ENCODE data around the gene CALY. TPM values are rescaled to one million over a fixed set of nuclear protein-coding genes. Genes with fewer than 3 reads are reported as not detected.
"Not testable (repeated sequence)": the region's sequence is repeated elsewhere in the genome, so short reads cannot be mapped to it uniquely, and the experiment has no call there.

CALY gene
- total RNA-seq, 3 donors from 2014 or later (not counting 1 experiment from before 2014, with no cell fraction given), result not detected

DNA sequence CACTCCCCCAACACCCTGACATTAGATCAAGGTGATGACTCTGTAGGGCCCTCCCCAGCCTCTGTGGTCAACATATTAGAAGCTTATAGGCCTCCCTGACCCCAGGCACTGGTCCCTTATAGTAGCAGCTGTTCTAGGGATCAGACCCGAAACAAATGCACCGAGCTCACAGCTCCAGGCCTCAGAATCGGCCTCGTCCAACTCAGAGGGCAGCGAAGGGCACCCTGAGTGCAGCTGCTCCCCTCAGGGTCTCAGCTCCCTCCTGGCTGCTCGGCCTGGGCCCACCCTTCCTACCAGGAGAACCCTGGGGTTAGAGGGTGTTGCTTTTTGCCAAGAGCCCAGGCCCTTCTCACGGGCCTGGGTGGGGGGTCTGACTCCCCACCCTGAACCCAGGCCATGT is 31.5 kb upstream of the CALY start:
- intact Hi-C loops (cut with micrococcal nuclease), result no loop called here

DNA sequence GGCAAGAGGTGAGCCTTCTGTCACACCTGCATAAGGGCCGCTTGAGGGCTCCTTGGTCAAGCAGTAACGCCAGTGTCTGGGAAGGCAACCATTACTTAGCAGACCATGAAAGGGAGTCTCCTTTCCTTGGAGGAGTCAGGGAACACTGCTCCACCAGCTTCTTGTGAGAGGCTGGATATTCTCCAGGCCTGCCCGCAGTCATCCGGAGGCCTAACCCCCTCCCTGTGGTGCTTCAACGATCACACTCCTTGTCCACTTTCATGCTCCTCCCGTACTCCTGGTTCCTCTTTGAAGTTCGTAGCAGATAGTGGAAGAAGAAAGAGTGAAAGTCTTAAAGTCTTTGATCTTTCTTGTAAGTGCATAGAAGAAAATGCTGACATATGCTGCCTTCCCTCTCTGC is 30.8 kb upstream of the CALY start:
- DNase-seq; H3K9me3 ChIP-seq (ENCODE audit: control insufficient read depth, insufficient read depth, low read length); H3K27ac ChIP-seq (ENCODE audit: low read length); H3K4me3 ChIP-seq (ENCODE audit: low read length); H3K9me3 Mint-ChIP-seq; H3K27me3 ChIP-seq (ENCODE audit: control insufficient read depth, insufficient read depth, low read length); H3K36me3 Mint-ChIP-seq; intact Hi-C loops (cut with micrococcal nuclease); H3K4me3 Mint-ChIP-seq; H3K27me3 Mint-ChIP-seq (ENCODE audit: low read depth in 2 of 2); H3K27ac Mint-ChIP-seq; H3K4me1 ChIP-seq (ENCODE audit: control insufficient read depth, insufficient read depth, low read length); H3K4me1 Mint-ChIP-seq; ATAC-seq: not testable (repeated sequence)
- WGBS (ENCODE audit: insufficient coverage), result 80% methylated on average over 1 of the region's 7 CpGs
- peaks cover 44% of the 10 kb centered on the region for H3K36me3 ChIP-seq (ENCODE audit: control insufficient read depth, insufficient read depth, low read length)

More for the DNA sequence above, 31.5 kb upstream of the CALY start:
- Histone ChIP-seq H3K27me3 (ENCODE audit: control insufficient read depth, insufficient read depth, low read length) (no peaks in the 10 kb centered on the region), H3K4me1 (ENCODE audit: control insufficient read depth, insufficient read depth, low read length) (peaks cover 8% of the 10 kb centered on the region), H3K9me3 (ENCODE audit: control insufficient read depth, insufficient read depth, low read length) (no peaks in the 10 kb centered on the region), H3K36me3 (ENCODE audit: control insufficient read depth, insufficient read depth, low read length) (peaks cover 44% of the 10 kb centered on the region), H3K4me3 (ENCODE audit: low read length) (no peak overlapping the region), H3K27ac (ENCODE audit: low read length) (no peak overlapping the region)
- Mint-ChIP-seq H3K27me3 (ENCODE audit: low read depth in 2 of 2) (no peaks in the 10 kb centered on the region), H3K36me3 (no peaks in the 10 kb centered on the region), H3K4me1 (peaks cover 0 to 3% of the 10 kb centered on the region in 2 donors), H3K27ac (no peak overlapping the region), H3K4me3 (no peak overlapping the region), H3K9me3 (no peaks in the 10 kb centered on the region)
- TF ChIP-seq, protein P1, sequence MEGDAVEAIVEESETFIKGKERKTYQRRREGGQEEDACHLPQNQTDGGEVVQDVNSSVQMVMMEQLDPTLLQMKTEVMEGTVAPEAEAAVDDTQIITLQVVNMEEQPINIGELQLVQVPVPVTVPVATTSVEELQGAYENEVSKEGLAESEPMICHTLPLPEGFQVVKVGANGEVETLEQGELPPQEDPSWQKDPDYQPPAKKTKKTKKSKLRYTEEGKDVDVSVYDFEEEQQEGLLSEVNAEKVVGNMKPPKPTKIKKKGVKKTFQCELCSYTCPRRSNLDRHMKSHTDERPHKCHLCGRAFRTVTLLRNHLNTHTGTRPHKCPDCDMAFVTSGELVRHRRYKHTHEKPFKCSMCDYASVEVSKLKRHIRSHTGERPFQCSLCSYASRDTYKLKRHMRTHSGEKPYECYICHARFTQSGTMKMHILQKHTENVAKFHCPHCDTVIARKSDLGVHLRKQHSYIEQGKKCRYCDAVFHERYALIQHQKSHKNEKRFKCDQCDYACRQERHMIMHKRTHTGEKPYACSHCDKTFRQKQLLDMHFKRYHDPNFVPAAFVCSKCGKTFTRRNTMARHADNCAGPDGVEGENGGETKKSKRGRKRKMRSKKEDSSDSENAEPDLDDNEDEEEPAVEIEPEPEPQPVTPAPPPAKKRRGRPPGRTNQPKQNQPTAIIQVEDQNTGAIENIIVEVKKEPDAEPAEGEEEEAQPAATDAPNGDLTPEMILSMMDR (IDR thresholded peaks at IDR 0.05), result no peak
- DNase-seq (no peak), ATAC-seq (no peak)
- WGBS (ENCODE audit: insufficient coverage), result 94% methylated on average over 7 of the region's 7 CpGs

DNA sequence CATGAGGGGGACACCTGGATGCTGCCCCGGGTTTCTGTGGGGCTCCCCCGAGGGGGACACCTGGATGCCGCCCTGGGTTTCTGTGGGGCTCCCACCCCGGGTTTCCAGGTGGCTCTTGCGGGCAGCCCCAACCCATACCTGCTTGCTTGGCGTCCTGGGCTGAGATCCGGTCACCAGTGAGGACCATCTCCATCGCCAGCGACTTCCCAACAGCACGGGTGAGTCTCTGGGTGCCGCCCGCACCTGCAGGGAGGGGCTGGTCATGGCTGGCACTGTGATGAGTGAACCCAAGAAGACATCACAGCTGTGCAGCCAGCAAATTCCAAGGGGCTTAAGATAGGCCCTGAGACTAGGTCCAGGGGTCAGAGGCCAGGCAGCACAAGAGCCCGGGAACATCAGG is 30.1 kb upstream of the CALY start:
- Mint-ChIP-seq H3K36me3 (no peaks in the 10 kb centered on the region), H3K9me3 (no peaks in the 10 kb centered on the region), H3K4me1 (no peaks in the 10 kb centered on the region), H3K4me3 (no peak overlapping the region), H3K27me3 (ENCODE audit: low read depth in 2 of 2) (no peaks in the 10 kb centered on the region), H3K27ac (no peak overlapping the region)
- TF ChIP-seq, protein P1 (IDR thresholded peaks at IDR 0.05), result no peak
- 96% methylated on average over 13 of the region's 13 CpGs for WGBS (ENCODE audit: insufficient coverage)
- intact Hi-C loops (cut with micrococcal nuclease), result no loop called here
- Histone ChIP-seq H3K36me3 (ENCODE audit: control insufficient read depth, insufficient read depth, low read length) (peaks cover 44% of the 10 kb centered on the region), H3K27me3 (ENCODE audit: control insufficient read depth, insufficient read depth, low read length) (no peaks in the 10 kb centered on the region), H3K4me1 (ENCODE audit: control insufficient read depth, insufficient read depth, low read length) (no peaks in the 10 kb centered on the region), H3K27ac (ENCODE audit: low read length) (no peak overlapping the region), H3K4me3 (ENCODE audit: low read length) (no peak overlapping the region), H3K9me3 (ENCODE audit: control insufficient read depth, insufficient read depth, low read length) (no peaks in the 10 kb centered on the region)
- ATAC-seq (no peak), DNase-seq (no peak)

DNA sequence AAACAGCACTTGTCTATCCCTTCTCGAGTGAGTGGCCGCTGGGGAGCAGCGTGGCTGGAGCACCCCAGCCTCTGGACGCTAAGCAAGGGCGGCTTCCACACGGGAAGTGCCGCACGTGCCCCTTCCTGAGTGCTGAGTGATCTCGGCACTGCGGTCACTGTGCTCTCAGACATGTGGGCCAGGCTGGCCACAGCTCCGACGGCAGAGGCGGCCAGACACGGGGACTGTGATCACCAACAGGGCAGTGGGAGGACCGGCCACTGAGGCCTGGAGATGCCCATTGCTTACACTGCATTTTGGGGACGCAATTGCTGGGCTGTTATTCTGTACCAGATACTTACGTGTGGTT is 29.4 kb upstream of the CALY start:
- no peaks in the 10 kb centered on the region for H3K36me3 Mint-ChIP-seq
- 91% methylated on average over 17 of the region's 17 CpGs for WGBS (ENCODE audit: insufficient coverage)
- no peak for ATAC-seq

More for the DNA sequence above, 29.4 kb upstream of the CALY start:
- no peaks in the 10 kb centered on the region for H3K27me3 ChIP-seq (ENCODE audit: control insufficient read depth, insufficient read depth, low read length)
- H3K27me3 Mint-ChIP-seq (ENCODE audit: low read depth in 2 of 2), result no peaks in the 10 kb centered on the region
- no peaks in the 10 kb centered on the region for H3K4me1 ChIP-seq (ENCODE audit: control insufficient read depth, insufficient read depth, low read length)
- intact Hi-C loops (cut with micrococcal nuclease), result no loop called here
- no peak overlapping the region for H3K4me3 Mint-ChIP-seq
- H3K9me3 ChIP-seq (ENCODE audit: control insufficient read depth, insufficient read depth, low read length), result no peaks in the 10 kb centered on the region
- TF ChIP-seq, protein P1 (IDR thresholded peaks at IDR 0.05), result no peak
- H3K36me3 ChIP-seq (ENCODE audit: control insufficient read depth, insufficient read depth, low read length), result peaks cover 44% of the 10 kb centered on the region
- no peak for DNase-seq
- H3K27ac Mint-ChIP-seq, result no peak overlapping the region
- no peaks in the 10 kb centered on the region for H3K9me3 Mint-ChIP-seq
- no peaks in the 10 kb centered on the region for H3K4me1 Mint-ChIP-seq
- H3K27ac ChIP-seq (ENCODE audit: low read length), result no peak overlapping the region
- H3K4me3 ChIP-seq (ENCODE audit: low read length), result no peak overlapping the region
